GM18499 (cell line): ENCODE measurements around the gene MXD1.

Source experiments
- ATAC-seq: cut with Tn5 transposase; IDR thresholded peaks from one replicate; pipeline ENCODE4 v1.9.1; 2021; ENCODE audit warnings: moderate number of reproducible peaks; ENCODE audit not compliant: insufficient read depth, unreplicated experiment

Gene MXD1

DNA sequence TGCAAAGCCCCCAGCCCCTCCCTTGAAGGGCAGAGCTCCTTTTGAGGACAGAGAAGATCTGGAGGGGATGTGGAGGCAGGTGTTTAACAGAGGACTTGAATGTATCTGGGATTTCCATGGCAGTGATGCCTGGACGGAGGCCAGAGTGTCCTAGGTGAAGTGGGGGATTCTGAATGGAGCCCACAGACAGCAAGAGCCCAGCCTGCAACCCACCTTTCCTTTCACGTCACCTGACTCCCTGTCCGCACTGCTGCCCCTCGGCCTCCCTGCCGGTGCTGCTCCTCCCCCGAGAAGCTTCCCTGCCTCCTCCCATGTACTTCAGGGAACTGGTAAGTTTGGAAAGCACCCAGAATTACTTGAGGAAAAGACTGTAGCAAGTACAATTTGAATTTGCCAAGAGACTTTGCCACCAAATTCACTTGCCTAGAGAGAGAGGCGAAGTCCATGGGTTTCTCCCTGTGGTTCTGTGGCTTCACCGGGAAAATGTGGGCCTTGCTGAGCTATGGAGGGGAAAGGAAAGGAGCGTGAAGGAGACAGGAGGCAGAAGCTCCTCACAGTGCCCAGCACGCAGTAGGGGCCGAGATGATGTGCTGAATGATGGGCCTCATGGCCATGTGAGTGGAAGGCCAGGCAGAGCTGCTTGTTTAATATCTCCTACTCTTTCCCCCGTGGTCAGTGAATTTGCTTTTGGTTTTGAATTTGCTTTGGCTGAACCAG lies 60.4 kb downstream of the MXD1 start:
- no peak for ATAC-seq

DNA sequence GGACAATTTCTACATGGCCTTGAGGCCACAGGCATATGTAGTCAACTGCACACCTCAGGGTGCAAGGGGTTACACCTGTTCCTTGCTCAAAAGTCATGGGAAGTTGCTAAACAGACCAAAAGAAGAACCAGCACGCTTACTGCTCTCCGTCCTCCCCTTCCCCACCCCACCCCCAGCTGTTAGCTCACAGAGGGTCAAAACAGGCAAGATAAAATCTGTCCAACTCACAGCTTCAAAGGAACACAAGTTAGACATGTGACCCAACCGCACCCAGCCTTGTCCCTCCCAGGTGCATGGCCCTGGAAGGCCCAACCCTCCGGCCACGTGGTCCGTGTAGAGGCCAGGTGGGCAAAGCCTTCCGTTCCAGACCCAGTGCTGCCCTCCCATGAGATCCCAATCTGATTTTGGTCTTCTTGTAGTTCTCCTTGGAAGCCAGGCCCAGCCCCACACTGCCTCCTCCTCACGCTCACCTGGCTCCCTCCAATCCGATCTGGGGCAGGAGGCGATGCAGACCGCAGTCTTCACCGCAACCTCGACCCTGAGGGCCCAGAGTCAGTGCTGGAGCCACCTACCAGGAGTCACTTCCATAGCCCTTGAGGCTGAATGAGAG lies 61.0 kb downstream of the MXD1 start:
- no peak for ATAC-seq

- no peak for ATAC-seq
These were observed 62.3 kb downstream of the MXD1 start for GRCh38 chr2:69977186-69977585.

DNA sequence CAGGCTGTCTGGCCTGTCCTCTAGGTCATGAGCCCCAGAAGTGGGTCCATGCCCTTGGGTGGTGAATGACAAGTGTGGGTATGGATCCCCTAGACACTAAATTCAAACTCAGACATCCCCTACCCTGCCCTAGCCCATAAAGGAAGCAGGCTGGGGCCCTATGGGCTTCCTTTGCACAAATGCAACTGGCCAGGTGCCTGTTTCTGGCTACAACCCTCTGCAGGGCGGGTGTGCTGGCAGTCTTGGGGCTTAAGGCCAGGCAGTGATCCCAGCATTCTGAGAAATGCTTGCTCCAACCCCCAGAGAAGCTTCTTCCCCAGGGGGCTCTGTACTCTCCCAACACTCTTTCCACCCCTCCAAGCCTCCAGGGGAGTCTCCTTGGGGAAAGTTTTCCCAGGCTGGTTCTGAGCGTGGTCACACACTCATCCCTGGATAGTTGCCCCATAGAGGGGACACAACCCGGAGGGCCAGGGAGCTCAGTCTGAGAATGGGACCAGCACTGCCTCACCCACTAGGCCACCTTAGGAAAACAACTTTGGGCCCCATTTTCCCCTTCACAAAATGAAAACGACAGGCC lies 63.1 kb downstream of the MXD1 start:
- no peak for ATAC-seq

- ATAC-seq = no peak
These were observed 65.2 kb downstream of the MXD1 start for GRCh38 chr2:69979902-69980807.

DNA sequence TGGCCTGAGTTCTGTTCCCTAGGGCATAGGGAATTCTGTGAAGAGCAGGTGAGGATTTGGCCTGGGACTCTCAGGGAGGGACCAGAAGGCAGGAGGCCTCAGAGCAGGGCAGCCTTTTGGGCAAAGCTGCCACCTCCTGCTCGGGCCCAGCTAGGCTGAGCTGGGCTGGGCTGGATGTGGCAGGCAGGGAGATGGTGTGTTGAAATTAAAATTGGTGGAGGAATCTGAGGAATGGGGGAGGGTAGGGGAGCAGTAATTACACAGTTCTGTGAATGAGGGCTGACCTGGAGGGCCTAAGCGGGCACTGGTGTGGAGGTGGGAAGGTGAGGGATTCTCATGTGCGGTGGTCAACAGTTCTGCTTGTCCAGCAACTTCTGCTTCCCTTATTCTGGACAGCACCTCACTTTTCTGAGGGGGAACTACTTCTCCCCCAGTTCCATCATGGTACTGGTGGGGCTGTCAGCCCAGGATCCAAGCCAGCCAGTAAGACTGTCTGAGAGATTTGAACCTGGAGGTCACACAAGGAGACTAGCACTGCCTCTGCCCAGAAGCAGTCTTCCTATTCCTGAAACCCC lies 68.6 kb downstream of the MXD1 start:
- ATAC-seq = no peak

- ATAC-seq = no peak
These were observed 70.3 kb downstream of the MXD1 start for GRCh38 chr2:69985216-69985615.

- ATAC-seq = no peak
These were observed 70.8 kb downstream of the MXD1 start for GRCh38 chr2:69985688-69986087.

DNA sequence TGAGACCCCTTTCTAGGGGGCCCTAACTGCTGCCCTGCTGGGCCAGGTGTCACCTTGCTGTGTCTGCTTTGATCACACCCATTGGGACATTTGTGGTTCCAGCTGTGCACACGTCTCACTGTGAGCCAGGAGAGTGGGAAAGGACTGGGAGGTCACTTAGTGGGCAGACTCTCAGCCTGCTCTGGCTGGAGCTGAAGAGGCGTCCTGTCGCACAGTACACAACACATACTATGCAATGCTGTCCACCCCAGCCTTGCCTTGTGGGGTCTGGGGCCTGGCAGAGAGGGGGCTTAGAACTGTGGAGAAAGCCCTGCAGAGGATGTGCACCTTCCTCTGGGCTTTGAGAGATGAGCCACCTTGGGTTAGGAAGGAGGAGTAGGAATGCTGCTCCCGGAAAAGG lies 71.8 kb downstream of the MXD1 start:
- ATAC-seq = no peak

- no peak for ATAC-seq
These were observed 73.3 kb downstream of the MXD1 start for GRCh38 chr2:69988086-69988635.

GRCh38 chr2:69989009-69989408 lies 74.1 kb downstream of the MXD1 start:
- no peak for ATAC-seq

DNA sequence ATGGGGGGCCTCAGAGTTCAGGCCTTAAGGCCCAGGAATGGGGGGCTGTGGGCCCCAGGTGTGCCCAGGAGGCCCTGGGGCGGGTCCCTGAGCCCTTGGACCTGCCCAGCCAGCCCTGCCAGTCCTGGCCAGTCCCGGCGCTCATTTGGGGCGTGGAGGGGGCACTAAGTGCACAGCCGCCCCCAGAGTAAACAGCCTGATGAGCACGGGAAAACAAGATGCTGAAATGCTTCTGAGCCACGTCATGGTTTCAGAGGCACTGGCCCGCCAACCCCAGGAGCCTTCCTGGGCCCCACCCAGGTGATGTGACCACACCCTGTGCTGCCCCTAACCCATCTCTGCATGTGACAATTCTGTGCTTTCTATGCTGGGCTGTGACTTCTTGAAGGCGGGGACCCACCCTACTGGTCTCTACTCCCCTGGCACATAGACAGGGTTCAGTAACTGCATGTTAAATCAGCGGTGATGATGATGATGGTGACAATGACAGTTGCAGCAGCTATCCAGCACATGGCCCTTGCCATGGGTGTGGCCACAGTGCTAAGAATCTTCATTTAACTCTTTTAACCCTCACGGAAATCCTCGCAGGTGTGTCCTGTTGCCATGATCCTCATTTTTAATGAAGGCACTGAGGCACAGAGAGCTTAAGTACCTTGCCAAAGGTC lies 74.7 kb downstream of the MXD1 start:
- no peak for ATAC-seq
